NCI-H1436 (cell line): ENCODE data around the gene ADAMTS13.

Experiments
- DNase-seq: peaks from one replicate; lab custom pipeline; 2025; lab: John Stamatoyannopoulos, UW

The ADAMTS13 gene

GRCh38 chr9:133454943-133455673, 32.9 kb downstream of the ADAMTS13 start:
- no peak for DNase-seq

- no peak for DNase-seq
Observed at GRCh38 chr9:133455936-133456335, 33.8 kb downstream of the ADAMTS13 start.

- no peak for DNase-seq
Observed at GRCh38 chr9:133456409-133456808, 34.2 kb downstream of the ADAMTS13 start.

- no peak for DNase-seq
Observed at GRCh38 chr9:133457233-133457632, 35.1 kb downstream of the ADAMTS13 start.

GRCh38 chr9:133457748-133458147, 35.6 kb downstream of the ADAMTS13 start:
- DNase-seq: no peak

GRCh38 chr9:133458643-133459312, 36.6 kb downstream of the ADAMTS13 start:
- DNase-seq: no peak

- DNase-seq: peak; percentile 97
Observed at GRCh38 chr9:133459476-133460404, 37.6 kb downstream of the ADAMTS13 start, which contains the start of gene CACFD1. Gene CACFD1, plus strand, starts transcription at chr9:133459978. Its CDS starts 89 bp downstream, at chr9:133460067.

GRCh38 chr9:133460405-133461175, 38.4 kb downstream of the ADAMTS13 start:
- peak; percentile 79 for DNase-seq

GRCh38 chr9:133461975-133462374, 39.8 kb downstream of the ADAMTS13 start:
- DNase-seq: no peak

GRCh38 chr9:133463234-133463863, 41.2 kb downstream of the ADAMTS13 start:
- no peak for DNase-seq

GRCh38 chr9:133463864-133464615, 41.9 kb downstream of the ADAMTS13 start:
- DNase-seq: no peak

GRCh38 chr9:133464638-133465037, 42.5 kb downstream of the ADAMTS13 start:
- DNase-seq: no peak

- no peak for DNase-seq
Observed at GRCh38 chr9:133465984-133466383, 43.8 kb downstream of the ADAMTS13 start.

- no peak for DNase-seq
Observed at GRCh38 chr9:133467101-133467500, 44.9 kb downstream of the ADAMTS13 start.

- no peak for DNase-seq
Observed at GRCh38 chr9:133468374-133468773, 46.2 kb downstream of the ADAMTS13 start.

GRCh38 chr9:133468777-133469421, 46.7 kb downstream of the ADAMTS13 start:
- no peak for DNase-seq

- DNase-seq: no peak
Observed at GRCh38 chr9:133470427-133470924, 48.3 kb downstream of the ADAMTS13 start.

- DNase-seq: no peak
Observed at GRCh38 chr9:133470988-133471387, 48.8 kb downstream of the ADAMTS13 start.

GRCh38 chr9:133471551-133472276, 49.5 kb downstream of the ADAMTS13 start:
- no peak for DNase-seq
